Stimulated activated CD4-positive, alpha-beta T cell treated with anti-CD3 and anti-CD28 coated beads, Interleukin-1b, Interleukin-23, amount 100 ng/mL, for 1 hour (primary cell): Measurements from ENCODE around the gene CBFA2T2.
"Not testable (repeated sequence)": the region's sequence is repeated elsewhere in the genome, so short reads cannot be mapped to it uniquely, and the experiment has no call there.

Source experiments
- DNase-seq, 2 donors: peaks; one replicate each; pipeline ENCODE4 v3.0.0-alpha.2; 2020; ENCODE audit warnings: low read depth in 2 of 2

The CBFA2T2 gene

GRCh38 chr20:33490023-33490933 lies at the start of gene CBFA2T2:
Gene CBFA2T2 (plus strand): TSS chr20:33490096. CDS start chr20:33490268, 172 bp downstream.
- DNase-seq, result no peak

- DNase-seq, result not testable (repeated sequence)
These were observed 49.3 kb upstream of the CBFA2T2 start for GRCh38 chr20:33440562-33440961.

GRCh38 chr20:33441142-33441955 lies 48.5 kb upstream of the CBFA2T2 start:
- DNase-seq, result no peak

- no peak for DNase-seq
These were observed 47.5 kb upstream of the CBFA2T2 start for GRCh38 chr20:33442136-33443005.

GRCh38 chr20:33443006-33443511 lies 46.8 kb upstream of the CBFA2T2 start:
- no peak for DNase-seq

DNA sequence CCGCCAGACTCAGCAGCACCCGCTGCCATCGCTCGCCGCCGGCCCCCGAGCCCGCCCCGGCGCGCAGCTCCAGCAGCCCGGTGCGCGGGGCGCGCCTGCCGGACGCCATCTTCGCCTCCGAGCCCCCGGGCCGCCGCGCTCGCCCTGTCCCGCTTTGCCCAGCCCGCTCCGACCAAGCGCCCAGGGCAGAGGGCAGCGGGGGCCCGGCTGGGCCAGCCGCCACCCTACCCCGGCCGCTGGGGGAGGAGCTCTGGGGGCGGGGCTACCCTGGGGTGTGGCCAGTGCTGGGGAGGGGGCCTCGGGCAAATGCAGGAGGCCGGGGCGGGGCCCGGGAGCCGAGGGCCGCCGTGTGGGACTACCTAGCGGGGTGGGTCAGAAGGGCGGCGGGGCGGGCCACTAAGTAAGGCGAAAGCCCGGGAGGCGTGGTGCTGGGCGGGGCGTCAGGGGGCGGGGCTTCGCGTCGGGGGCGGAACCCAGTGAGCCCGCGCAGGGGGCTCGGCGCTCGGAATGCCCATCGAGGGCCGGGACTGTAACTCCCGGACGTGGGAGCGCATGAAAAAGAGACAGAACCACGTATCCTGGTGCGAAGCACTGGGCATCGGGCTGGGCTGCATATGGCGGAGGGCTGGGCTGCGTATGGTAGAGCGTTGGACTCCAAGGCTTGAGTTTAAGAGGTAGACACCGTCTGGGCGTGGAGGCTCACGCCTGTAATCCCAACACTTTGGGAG lies 46.2 kb upstream of the CBFA2T2 start, which contains the start of gene SNTA1:
Gene SNTA1, minus strand, starts transcription at position 252 of the 728 bp plus-strand sequence. Its CDS starts 143 bp downstream, at position 109.
- DNase-seq, result peak; percentile 78 to 84

- no peak for DNase-seq
These were observed 44.9 kb upstream of the CBFA2T2 start for GRCh38 chr20:33444797-33445560.

DNA sequence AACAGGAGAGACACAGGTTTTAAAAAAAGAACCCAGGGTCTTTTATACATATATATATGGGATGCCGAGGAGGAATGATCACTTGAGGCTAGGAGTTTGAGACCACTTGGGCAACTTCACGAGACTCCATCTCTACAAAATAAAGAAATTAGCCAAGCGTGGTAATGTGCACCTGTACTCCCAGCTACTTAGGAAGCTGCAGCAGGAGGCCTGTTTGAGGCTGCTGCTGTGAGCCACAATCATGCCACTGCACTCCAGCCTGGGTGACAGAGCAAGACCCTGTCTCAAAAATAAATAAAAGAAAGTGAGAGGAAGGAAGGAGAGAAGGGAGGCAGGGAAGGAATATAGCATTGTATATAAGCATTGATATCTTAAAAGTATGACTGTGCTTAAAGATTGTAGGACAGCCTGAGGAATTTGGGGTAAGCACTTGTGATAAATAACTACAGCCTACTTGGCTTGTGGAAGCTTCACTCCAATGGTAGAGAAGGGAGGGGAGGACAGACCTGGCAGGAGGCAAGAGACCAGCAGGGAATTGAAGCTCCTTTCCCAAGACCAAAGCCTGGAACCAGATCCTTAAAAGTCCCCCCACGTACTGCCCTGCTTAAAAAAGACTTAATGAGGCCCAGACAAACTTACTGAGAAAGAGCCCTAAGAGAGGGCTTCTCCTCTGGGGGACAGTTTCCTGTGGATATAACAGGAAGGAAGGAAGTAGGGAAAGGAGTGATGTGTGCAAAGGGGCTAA lies 43.8 kb upstream of the CBFA2T2 start:
- DNase-seq, result no peak

DNA sequence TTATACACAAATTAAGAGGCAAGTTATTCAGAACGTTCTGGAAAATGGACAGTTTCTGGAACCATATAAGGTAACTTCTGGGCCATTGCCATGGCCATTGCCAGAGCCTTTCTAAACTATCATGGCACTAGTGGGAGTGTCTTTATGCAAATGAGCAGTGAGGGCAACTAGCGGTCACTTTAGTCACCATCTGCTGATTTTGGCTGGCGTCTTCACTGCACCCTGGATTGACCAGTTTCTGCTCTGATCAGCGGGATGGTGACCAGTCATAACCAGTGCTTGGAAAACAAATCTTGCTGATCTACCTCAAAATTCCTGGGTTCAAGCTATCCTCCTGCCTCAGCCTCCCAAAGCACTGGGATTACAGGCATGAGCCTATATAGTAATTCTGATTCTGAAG lies 39.0 kb upstream of the CBFA2T2 start:
- DNase-seq, result no peak

GRCh38 chr20:33456916-33457642 lies 32.8 kb upstream of the CBFA2T2 start:
- peak; percentile 61 to 76 for DNase-seq

- DNase-seq, result no peak
These were observed 30.3 kb upstream of the CBFA2T2 start for GRCh38 chr20:33459599-33459998.

- DNase-seq, result no peak
These were observed 29.2 kb upstream of the CBFA2T2 start for GRCh38 chr20:33460711-33461110.

- no peak for DNase-seq
These were observed 26.4 kb upstream of the CBFA2T2 start for GRCh38 chr20:33463332-33464101.

- DNase-seq, result not testable (repeated sequence)
These were observed 25.1 kb upstream of the CBFA2T2 start for GRCh38 chr20:33464759-33465158.

GRCh38 chr20:33465481-33466302 lies 24.2 kb upstream of the CBFA2T2 start:
- DNase-seq, result no peak

DNA sequence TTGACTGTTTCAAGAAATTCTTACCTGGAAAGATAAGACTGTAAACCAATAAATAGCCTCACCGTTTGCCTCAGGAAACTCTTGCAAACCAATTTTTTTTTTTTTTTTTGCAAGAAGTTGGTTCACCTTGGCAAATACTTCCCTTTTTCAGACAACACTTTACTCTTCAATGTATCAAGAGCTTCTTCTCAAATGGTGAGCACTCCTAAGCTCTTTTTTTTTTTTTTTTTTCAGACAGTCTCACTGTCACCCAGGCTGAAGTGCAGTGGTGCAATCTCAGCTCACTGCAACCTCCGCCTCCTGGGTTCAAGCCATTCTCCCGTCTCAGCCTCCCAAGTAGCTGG lies 23.6 kb upstream of the CBFA2T2 start:
- DNase-seq, result no peak

DNA sequence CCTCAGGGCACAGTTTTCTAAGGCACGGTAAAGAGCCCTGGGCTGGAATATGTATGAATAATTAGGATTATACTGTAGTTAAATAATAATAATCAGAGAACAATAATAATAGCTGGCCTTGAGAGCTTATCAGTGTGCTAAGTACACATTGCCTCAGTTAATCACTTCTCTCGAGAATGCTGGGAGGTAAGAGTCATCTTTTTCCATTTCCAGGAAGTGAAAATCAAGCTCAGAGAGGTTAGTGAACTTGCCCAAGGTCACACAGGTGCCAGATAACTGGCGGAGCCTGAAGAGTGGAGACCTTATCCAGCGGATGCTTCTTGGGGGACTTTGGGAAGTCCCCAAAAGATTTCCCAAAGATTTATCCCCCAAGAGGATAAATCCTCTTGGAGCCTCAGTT lies 19.4 kb upstream of the CBFA2T2 start:
- no peak for DNase-seq
